ENCODE data around the gene RNF157. TPM values are rescaled to one million over a fixed set of nuclear protein-coding genes. Genes with fewer than 3 reads are reported as not detected.
A peak's percentile ranks its signal among the peaks of the same experiment; 100 is the strongest.

RNF157 gene
- total RNA-seq, 1 experiment from 2014 or later, result 11.2 TPM

GRCh38 chr17:76243826-76244679 lies 3.8 kb upstream of the RNF157 start (continued):
- TF ChIP-seq PREB (CRISPR knock-in tag; IDR thresholded peaks at IDR 0.05; ENCODE audit: borderline replicate concordance) (no peak), FOXP4 (CRISPR knock-in tag; IDR thresholded peaks at IDR 0.05) (no peak), JUN (CRISPR knock-in tag; IDR thresholded peaks at IDR 0.05) (no peak), SOX15 (CRISPR knock-in tag; IDR thresholded peaks at IDR 0.05) (no peak), AFF4 (CRISPR knock-in tag; IDR thresholded peaks at IDR 0.05; ENCODE audit: borderline replicate concordance) (no peak), ZBTB21 (CRISPR knock-in tag; IDR thresholded peaks at IDR 0.05; ENCODE audit: borderline replicate concordance) (no peak)

- Mint-ChIP-seq H3K27ac (no peak overlapping the region), H3K27me3 (ENCODE audit: low read depth) (peaks cover 62% of the 10 kb centered on the region), H3K4me1 (peaks cover 14% of the 10 kb centered on the region), H3K4me3 (peak overlapping the region; percentile 81), H3K9me3 (no peaks in the 10 kb centered on the region), H3K36me3 (no peaks in the 10 kb centered on the region)
- no peak for DNase-seq (ENCODE audit: low spot score)
- ChIA-PET POLR2A (no interaction called here), CTCF (interaction anchor here (1.0 to 1.9 kb wide), 9 partner anchors 21 to 281 kb away, joined by 3 to 12 read pairs (median 5); no protein-coding TSS in a partner anchor)
- ATAC-seq, result no peak
- no peak for TF ChIP-seq FOXJ3 (CRISPR knock-in tag; IDR thresholded peaks at IDR 0.05; ENCODE audit: borderline replicate concordance)
- no peak for TF ChIP-seq SMAD3 (CRISPR knock-in tag; IDR thresholded peaks at IDR 0.05; ENCODE audit: borderline replicate concordance)
- TF ChIP-seq ZSCAN18 (CRISPR knock-in tag; IDR thresholded peaks at IDR 0.05), result no peak
- TF ChIP-seq NFE2L1 (CRISPR knock-in tag; IDR thresholded peaks at IDR 0.05), result no peak
- no peak for TF ChIP-seq ZNF416 (CRISPR knock-in tag; IDR thresholded peaks at IDR 0.05)
- TF ChIP-seq MAX (CRISPR knock-in tag; IDR thresholded peaks at IDR 0.05), result no peak
These were observed 1.5 kb upstream of the RNF157 start for GRCh38 chr17:76241691-76242255.

GRCh38 chr17:76241204-76241538 lies 878 bp upstream of the RNF157 start:
- Mint-ChIP-seq H3K4me3 (peak overlapping the region; percentile 81), H3K27me3 (ENCODE audit: low read depth) (peaks cover 62% of the 10 kb centered on the region), H3K36me3 (no peaks in the 10 kb centered on the region), H3K9me3 (no peaks in the 10 kb centered on the region), H3K4me1 (peaks cover 10% of the 10 kb centered on the region), H3K27ac (peak overlapping the region; percentile 50; the same call in 1 of the 2 replicates)
- ATAC-seq, result no peak
- ChIA-PET POLR2A (interaction anchor here (0.6 kb wide), 1 partner anchor 334 kb away, joined by 4 read pairs; no protein-coding TSS in a partner anchor), CTCF (interaction anchor here (0.6 to 1.9 kb wide), 10 partner anchors 21 to 282 kb away, joined by 3 to 12 read pairs (median 5); no protein-coding TSS in a partner anchor)
- DNase-seq (ENCODE audit: low spot score), result no peak
- TF ChIP-seq TEAD1 (CRISPR knock-in tag; IDR thresholded peaks at IDR 0.05) (no peak), ZNF232 (CRISPR knock-in tag; IDR thresholded peaks at IDR 0.05) (no peak), JAZF1 (CRISPR knock-in tag; IDR thresholded peaks at IDR 0.05) (no peak), NFATC4 (CRISPR knock-in tag; IDR thresholded peaks at IDR 0.05) (no peak), MYBL2 (CRISPR knock-in tag; IDR thresholded peaks at IDR 0.05) (no peak), ZNF396 (CRISPR knock-in tag; IDR thresholded peaks at IDR 0.05; ENCODE audit: borderline replicate concordance) (no peak), JUN (CRISPR knock-in tag; IDR thresholded peaks at IDR 0.05) (no peak), ZNF121 (CRISPR knock-in tag; IDR thresholded peaks at IDR 0.05) (no peak)
